HEK293T (cell line): ENCODE measurements around the gene ZFP62.

Experiments
- ARNT ChIP-seq: fragments of 450-650 bp; IDR thresholded peaks from 2 replicates; pipeline ENCODE4 v1.6.1; 2017; ENCODE audit warnings: mild to moderate bottlenecking
- CTBP1 ChIP-seq: fragments of 450-650 bp; IDR thresholded peaks from 2 replicates; pipeline ENCODE4 v1.6.1; 2016; ENCODE audit warnings: borderline replicate concordance
- FOXA1 ChIP-seq: fragments of 450-650 bp; IDR thresholded peaks from 2 replicates; pipeline ENCODE4 v1.6.1; 2016; ENCODE audit warnings: mild to moderate bottlenecking
- LEF1 ChIP-seq: fragments of 450-650 bp; IDR thresholded peaks from 2 replicates; pipeline ENCODE4 v1.6.1; 2017; ENCODE audit warnings: mild to moderate bottlenecking, borderline replicate concordance
- NFRKB ChIP-seq: fragments of 450-650 bp; IDR thresholded peaks from 2 replicates; pipeline ENCODE4 v1.6.1; 2016; ENCODE audit warnings: mild to moderate bottlenecking, moderate library complexity
- SP1 ChIP-seq: fragments of 450-650 bp; IDR thresholded peaks from 2 replicates; pipeline ENCODE4 v1.6.1; 2017
- SUZ12 ChIP-seq: fragments of 450-650 bp; IDR thresholded peaks from 2 replicates; pipeline ENCODE4 v1.6.1; 2016; ENCODE audit warnings: mild to moderate bottlenecking
- TARDBP ChIP-seq: fragments of 450-650 bp; IDR thresholded peaks from 2 replicates; pipeline ENCODE4 v1.6.1; 2016
- TF ChIP-seq, protein P1 (sequence below): fragments of 450-650 bp; IDR thresholded peaks from 2 replicates; pipeline ENCODE4 v1.6.1; 2016

DNA sequence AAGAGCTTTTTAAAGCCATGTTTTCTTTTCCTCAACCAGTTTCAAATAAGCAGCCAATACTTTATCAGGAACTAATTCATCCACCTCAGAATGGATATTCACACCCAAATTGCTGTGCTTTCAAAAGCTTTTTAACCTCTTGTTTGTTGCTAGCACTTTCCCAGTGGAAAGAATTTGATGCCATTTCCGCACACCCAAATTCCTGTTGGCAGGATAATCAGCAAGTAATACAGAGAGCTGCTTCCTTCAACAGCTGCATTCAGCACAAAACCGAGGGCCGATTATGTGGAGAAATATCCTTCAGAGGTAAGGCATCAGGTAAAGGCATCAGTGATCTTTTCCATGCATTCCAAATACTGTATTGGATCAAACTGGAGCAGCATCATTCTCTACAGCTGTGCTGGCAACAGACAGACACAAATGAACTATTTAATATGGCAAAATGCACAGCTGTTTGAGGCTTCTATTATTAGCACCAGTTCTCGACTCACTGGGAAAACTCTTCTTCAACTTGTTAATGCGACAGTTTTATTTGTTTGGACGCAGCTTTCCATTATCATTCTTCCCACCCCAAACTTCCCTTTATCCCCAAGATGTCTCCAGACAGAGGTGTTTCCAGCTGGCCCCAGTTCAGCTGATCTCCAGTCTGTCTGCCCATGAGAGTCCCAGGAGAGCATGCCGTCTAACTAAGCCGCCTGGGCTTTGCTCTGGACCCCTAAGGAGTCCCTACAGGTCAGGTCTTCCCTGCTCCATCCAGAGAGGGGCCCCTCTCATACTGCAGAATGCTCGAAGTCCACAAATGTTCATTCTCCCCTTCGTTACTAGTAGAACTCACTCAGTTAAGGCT lies 36.2 kb downstream of the ZFP62 start:
- TF ChIP-seq CTBP1 (no peak), NFRKB (no peak), FOXA1 (no peak), TARDBP (no peak), ARNT (no peak), SUZ12 (no peak), SP1 (no peak), LEF1 (no peak)
- TF ChIP-seq, protein P1, sequence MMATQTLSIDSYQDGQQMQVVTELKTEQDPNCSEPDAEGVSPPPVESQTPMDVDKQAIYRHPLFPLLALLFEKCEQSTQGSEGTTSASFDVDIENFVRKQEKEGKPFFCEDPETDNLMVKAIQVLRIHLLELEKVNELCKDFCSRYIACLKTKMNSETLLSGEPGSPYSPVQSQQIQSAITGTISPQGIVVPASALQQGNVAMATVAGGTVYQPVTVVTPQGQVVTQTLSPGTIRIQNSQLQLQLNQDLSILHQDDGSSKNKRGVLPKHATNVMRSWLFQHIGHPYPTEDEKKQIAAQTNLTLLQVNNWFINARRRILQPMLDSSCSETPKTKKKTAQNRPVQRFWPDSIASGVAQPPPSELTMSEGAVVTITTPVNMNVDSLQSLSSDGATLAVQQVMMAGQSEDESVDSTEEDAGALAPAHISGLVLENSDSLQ: no peak
